HG03060 (cell line): ENCODE data around the gene ATP4A.

Experiments used
- ATAC-seq: cut with Tn5 transposase; IDR thresholded peaks from one replicate; pipeline ENCODE4 v1.9.1; 2021; ENCODE audit warnings: low read depth, moderate number of reproducible peaks; ENCODE audit not compliant: unreplicated experiment

ATP4A gene

GRCh38 chr19:35508129-35508528 lies 55.3 kb downstream of the ATP4A start:
- no peak for ATAC-seq

GRCh38 chr19:35507561-35507960 lies 55.9 kb downstream of the ATP4A start:
- ATAC-seq: no peak

DNA sequence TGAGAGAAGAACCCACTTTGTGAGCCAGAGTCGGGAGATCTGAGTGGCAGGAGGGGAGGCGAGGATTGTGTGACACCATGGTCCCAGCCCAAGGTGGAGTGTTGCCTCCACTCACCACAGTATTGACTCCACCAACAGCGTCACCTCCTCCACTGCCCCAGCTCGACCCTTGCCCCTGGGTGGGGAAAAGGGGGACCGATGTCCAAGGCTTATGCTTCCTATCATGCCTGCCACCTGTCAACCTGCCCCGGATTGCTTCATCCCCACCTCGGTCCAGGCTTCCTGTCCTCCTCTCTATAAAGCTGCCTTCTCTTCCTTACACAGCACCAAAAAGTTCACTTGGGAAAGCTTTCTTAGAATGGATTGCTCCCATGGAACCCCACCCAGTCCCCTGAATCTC lies 57.4 kb downstream of the ATP4A start:
- ATAC-seq: no peak

GRCh38 chr19:35502751-35503150 lies 60.7 kb downstream of the ATP4A start:
- ATAC-seq: no peak

GRCh38 chr19:35501684-35502083 lies 61.8 kb downstream of the ATP4A start:
- ATAC-seq: no peak

DNA sequence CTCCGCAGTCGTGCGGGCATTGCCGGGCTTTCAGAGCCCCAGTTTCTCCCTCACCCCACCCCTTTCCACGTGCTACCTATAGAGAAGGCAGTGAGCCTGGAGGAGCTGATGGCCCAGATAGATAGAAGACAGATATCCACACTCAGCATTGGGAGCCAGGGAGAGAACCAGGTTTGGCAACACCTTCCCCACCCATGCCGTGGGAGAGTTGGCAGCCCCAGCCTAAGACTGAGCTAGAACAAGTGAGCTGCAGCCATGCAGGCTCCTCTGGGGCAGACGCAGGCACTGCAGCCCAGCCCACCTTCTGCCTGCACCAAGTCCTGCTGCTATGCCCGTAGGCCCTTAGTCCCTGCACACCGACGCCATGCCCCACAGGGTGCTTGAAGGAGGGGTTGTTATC lies 62.8 kb downstream of the ATP4A start:
- no peak for ATAC-seq
